NT2/D1 (cell line): ENCODE measurements around the gene KLRC4.
"Not testable (repeated sequence)": the region's sequence is repeated elsewhere in the genome, so short reads cannot be mapped to it uniquely, and the experiment has no call there.

Experiments
- SUZ12 ChIP-seq: IDR thresholded peaks from 2 replicates; pipeline ENCODE4 v1.6.1; 2011; ENCODE audit not compliant: insufficient read length, insufficient read depth; ENCODE audit errors: extremely low read depth
- YY1 ChIP-seq: IDR thresholded peaks from 2 replicates; pipeline ENCODE4 v1.6.1; 2011; ENCODE audit not compliant: insufficient read length, insufficient read depth
- ZNF274 ChIP-seq: IDR thresholded peaks from 2 replicates; pipeline ENCODE4 v1.6.1; 2011; ENCODE audit warnings: mild to moderate bottlenecking, low read depth, low read length

GRCh38 chr12:10378737-10379136 is 30.8 kb downstream of the KLRC4 start:
- TF ChIP-seq YY1, SUZ12, ZNF274: not testable (repeated sequence)
